H1 (cell line): ENCODE data around the gene PC. TPM values are rescaled to one million over a fixed set of nuclear protein-coding genes. Genes with fewer than 3 reads are reported as not detected.

Experiments used
- CTCF ChIA-PET: fragments of 300-600 bp; sonication (Branson Sonifier 250); formaldehyde crosslinking; loops from one replicate; lab custom pipeline; 2021; ENCODE audit not compliant: partially characterized antibody; lab: Charles Lee
- POLR2A ChIA-PET: fragments of 300-600 bp; sonication (Branson Sonifier 250); formaldehyde crosslinking; loops from one replicate; lab custom pipeline; 2021; ENCODE audit warnings: inconsistent platforms; ENCODE audit not compliant: partially characterized antibody; lab: Charles Lee
- DNase-seq, 2 experiments: peaks; one replicate each; pipeline versions ENCODE4 v3.0.0 to v3.0.0-alpha.2; 2010 to 2022; ENCODE audit warnings: low spot score in 2 of 2, low read depth in 1 of 2, mixed read lengths in 1 of 2
- FAIRE-seq: peaks from 2 replicates; lab custom pipeline; 2011; peaks lifted over from hg19 to GRCh38; lab: Jason Lieb, UNC
- H2AFZ ChIP-seq: 2 replicates; pipeline ENCODE4 v1.8.1; 2012; ENCODE audit warnings: low read length, inconsistent platforms
- H2AK5ac ChIP-seq: 2 replicates; pipeline ENCODE4 v1.6.1; 2013; ENCODE audit warnings: low read depth, low read length
- H2BK120ac ChIP-seq: replicated peaks from 2 replicates; pipeline ENCODE3; 2013; ENCODE audit warnings: low read depth, low read length, inconsistent platforms
- H2BK12ac ChIP-seq: 2 replicates; pipeline ENCODE4 v1.6.1; 2013; ENCODE audit warnings: low read depth, low read length
- H2BK15ac ChIP-seq: 2 replicates; pipeline ENCODE4 v1.6.1; 2013; ENCODE audit warnings: low read length
- H2BK20ac ChIP-seq: 2 replicates; pipeline ENCODE4 v1.6.1; 2013; ENCODE audit warnings: low read length
- H2BK5ac ChIP-seq: 2 replicates; pipeline ENCODE4 v1.6.1; 2013; ENCODE audit warnings: low read depth, low read length
- H3K14ac ChIP-seq: 2 replicates; pipeline ENCODE4 v1.6.1; 2013; ENCODE audit warnings: inconsistent platforms; ENCODE audit not compliant: insufficient read length
- H3K18ac ChIP-seq: 2 replicates; pipeline ENCODE4 v1.6.1; 2013; ENCODE audit warnings: low read length; ENCODE audit errors: extremely low read depth
- H3K23ac ChIP-seq: 2 replicates; pipeline ENCODE4 v1.6.1; 2013; ENCODE audit warnings: inconsistent platforms; ENCODE audit not compliant: insufficient read length
- H3K23me2 ChIP-seq: 2 replicates; pipeline ENCODE4 v1.6.1; 2013; ENCODE audit warnings: low read depth, low read length
- H3K27ac ChIP-seq: 2 replicates; pipeline ENCODE4 v1.6.1; 2011; ENCODE audit warnings: low read depth, low read length, inconsistent platforms
- H3K27me3 ChIP-seq, 4 experiments: replicated peaks in 1 of 4; 1 replicate in 1 of 4; 2 replicates in 3 of 4; pipeline versions ENCODE4 v1.6.1 to v1.8.1; 2011 to 2013; ENCODE audit warnings: low read length in 3 of 4, mild to moderate bottlenecking in 3 of 4, inconsistent platforms in 2 of 4, mixed read lengths in 2 of 4, moderate library complexity in 1 of 4; ENCODE audit not compliant: control insufficient read depth in 3 of 4, insufficient read depth in 3 of 4; ENCODE audit errors: extremely low read depth in 1 of 4
- H3K36me3 ChIP-seq, 4 experiments: 2 replicates each; pipeline versions ENCODE4 v1.6.1 to v1.8.1; 2011 to 2013; ENCODE audit warnings: mild to moderate bottlenecking in 4 of 4, low read length in 3 of 4, moderate library complexity in 2 of 4, control low read depth in 1 of 4, inconsistent platforms in 1 of 4; ENCODE audit not compliant: insufficient read depth in 4 of 4, control insufficient read depth in 2 of 4
- H3K4ac ChIP-seq: replicated peaks from 2 replicates; pipeline ENCODE3; 2013; ENCODE audit warnings: low read length, low read depth, mixed read lengths, inconsistent platforms; ENCODE audit not compliant: insufficient read length
- H3K4me1 ChIP-seq, 4 experiments: replicated peaks in 1 of 4; 1 replicate in 1 of 4; 2 replicates in 3 of 4; pipeline versions ENCODE4 v1.6.1 to v1.8.1; 2011 to 2013; ENCODE audit warnings: low read length in 3 of 4, inconsistent platforms in 2 of 4, mixed read lengths in 1 of 4; ENCODE audit not compliant: insufficient read depth in 4 of 4, control insufficient read depth in 3 of 4
- H3K4me2 ChIP-seq, 2 experiments: 2 replicates each; pipeline versions ENCODE4 v1.6.1 to v1.8.1; 2011 to 2013; ENCODE audit warnings: low read depth in 2 of 2, low read length in 2 of 2, control low read depth in 1 of 2, inconsistent platforms in 1 of 2, mild to moderate bottlenecking in 1 of 2; ENCODE audit not compliant: insufficient read depth in 1 of 2
- H3K4me3 ChIP-seq, 4 experiments: fragments of 200-600, 300-600 bp in 1 of 4; sonication (generic), shearing (Covaris generic), sonication (Bioruptor Twin) in 1 of 4; 2 replicates each; pipeline versions ENCODE4 v1.5.1 to v1.8.1; 2011 to 2016; ENCODE audit warnings: low read length in 4 of 4, low read depth in 3 of 4, control low read depth in 2 of 4, inconsistent platforms in 2 of 4, mild to moderate bottlenecking in 2 of 4, mixed read lengths in 1 of 4, moderate library complexity in 1 of 4; ENCODE audit not compliant: insufficient read depth in 2 of 4; ENCODE audit errors: extremely low read depth in 1 of 4
- H3K56ac ChIP-seq: replicated peaks from 2 replicates; pipeline ENCODE3; 2013; ENCODE audit warnings: low read depth, mild to moderate bottlenecking, mixed read lengths, low read length, inconsistent platforms; ENCODE audit not compliant: insufficient read length
- H3K79me1 ChIP-seq: 2 replicates; pipeline ENCODE4 v1.6.1; 2013; ENCODE audit warnings: low read depth, low read length, control low read depth
- H3K79me2 ChIP-seq, 2 experiments: 2 replicates each; pipeline versions ENCODE4 v1.6.1 to v1.8.1; 2012 to 2013; ENCODE audit warnings: low read length in 2 of 2, mild to moderate bottlenecking in 2 of 2, inconsistent platforms in 1 of 2; ENCODE audit not compliant: insufficient read depth in 2 of 2, control insufficient read depth in 1 of 2
- H3K9ac ChIP-seq, 4 experiments: replicated peaks in 1 of 4; 1 replicate in 1 of 4; 2 replicates in 3 of 4; pipeline versions ENCODE4 v1.6.1 to v1.8.1; 2011 to 2013; ENCODE audit warnings: low read depth in 3 of 4, low read length in 3 of 4, control low read depth in 2 of 4, mild to moderate bottlenecking in 2 of 4, moderate library complexity in 2 of 4, inconsistent platforms in 1 of 4; ENCODE audit errors: extremely low read depth in 1 of 4
- H3K9me3 ChIP-seq, 2 experiments: 2 replicates each; pipeline versions ENCODE4 v1.6.1 to v1.8.1; 2012 to 2013; ENCODE audit warnings: mild to moderate bottlenecking in 2 of 2, moderate library complexity in 2 of 2, control low read depth in 1 of 2, inconsistent platforms in 1 of 2, low read depth in 1 of 2, low read length in 1 of 2, mixed read lengths in 1 of 2; ENCODE audit not compliant: insufficient read depth in 2 of 2
- H4K20me1 ChIP-seq, 2 experiments: replicated peaks in 1 of 2; 2 replicates each; pipeline versions ENCODE3 to v1.8.1; 2011 to 2013; ENCODE audit warnings: inconsistent platforms in 2 of 2, low read length in 2 of 2, mild to moderate bottlenecking in 1 of 2; ENCODE audit not compliant: insufficient read depth in 2 of 2, control insufficient read depth in 1 of 2
- H4K5ac ChIP-seq: 2 replicates; pipeline ENCODE4 v1.6.1; 2013; ENCODE audit warnings: low read length, low read depth, mixed read lengths, inconsistent platforms; ENCODE audit not compliant: insufficient read length
- H4K8ac ChIP-seq: 2 replicates; pipeline ENCODE4 v1.8.0; 2013; ENCODE audit warnings: mild to moderate bottlenecking, moderate library complexity, low read length, inconsistent platforms; ENCODE audit not compliant: insufficient read depth; ENCODE audit errors: extremely low read depth
- H4K91ac ChIP-seq: replicated peaks from 2 replicates; pipeline ENCODE3; 2013; ENCODE audit warnings: low read length, mixed read lengths, inconsistent platforms; ENCODE audit not compliant: insufficient read length
- EP300 ChIP-seq, 2 experiments: IDR thresholded peaks; 1 replicate in 1 of 2; 2 replicates in 1 of 2; pipeline ENCODE4 v1.6.1; 2011 to 2012; ENCODE audit warnings: low read depth in 2 of 2, low read length in 2 of 2, mild to moderate bottlenecking in 2 of 2, borderline replicate concordance in 1 of 2, inconsistent platforms in 1 of 2, moderate library complexity in 1 of 2
- KDM1A ChIP-seq: fragments of 200-600, 300-600 bp; sonication (generic); IDR thresholded peaks from 2 replicates; pipeline ENCODE4 v1.7.1; 2016; ENCODE audit warnings: mild to moderate bottlenecking, low read length, borderline replicate concordance
- TEAD4 ChIP-seq: IDR thresholded peaks from 2 replicates; pipeline ENCODE4 v1.6.1; 2012; ENCODE audit warnings: low read depth, low read length, inconsistent platforms, mixed read lengths
- WGBS, 2 experiments: shearing (Covaris generic) in 1 of 2; methylation state at CpG; one replicate each; pipeline versions ENCODE4 v1.1.6 to v1.1.7; 2013 to 2015; ENCODE audit warnings: low lambda C conversion rate in 2 of 2, mixed read lengths in 2 of 2, inconsistent platforms in 1 of 2, low coverage in 1 of 2, missing lambda C conversion rate in 1 of 2; ENCODE audit not compliant: insufficient replicate concordance in 2 of 2, insufficient coverage in 1 of 2, insufficient read length in 1 of 2; ENCODE audit errors: extremely low coverage in 1 of 2, missing lambda C conversion rate in 1 of 2; 5-methylcytosine and 5-hydroxymethylcytosine counted together
- polyA plus RNA-seq, 7 experiments: library from polyadenylated mRNA; depleted of rRNA in 3 of 7; stranded (reverse) in 5 of 7; unstranded in 2 of 7; fragments of >200 nt in 5 of 7; fragments of 200-250 nt in 2 of 7; gene quantifications; 1 replicate in 5 of 7; 2 replicates in 1 of 7; 4 replicates in 1 of 7; pipeline versions ENCODE4 v1.2.1 to v1.2.3, GENCODE V29; 2011 to 2013; ENCODE audit warnings: missing spikeins in 2 of 7, mixed read lengths in 2 of 7
- total RNA-seq: library from RNA; stranded (reverse); fragmentation: NEBNext Ultra II Directional; extraction: Animal tissue kit (Norgen Biotek cat#: 25700); gene quantifications from 2 replicates; pipeline ENCODE4 v1.2.1, GENCODE V29; 2021

Gene PC
- total and polyA plus RNA-seq, 2 of the 8 experiments (the other 6 are each of a cell fraction or from before 2014, with no cell fraction given): 11.5 to 27.5 TPM

DNA sequence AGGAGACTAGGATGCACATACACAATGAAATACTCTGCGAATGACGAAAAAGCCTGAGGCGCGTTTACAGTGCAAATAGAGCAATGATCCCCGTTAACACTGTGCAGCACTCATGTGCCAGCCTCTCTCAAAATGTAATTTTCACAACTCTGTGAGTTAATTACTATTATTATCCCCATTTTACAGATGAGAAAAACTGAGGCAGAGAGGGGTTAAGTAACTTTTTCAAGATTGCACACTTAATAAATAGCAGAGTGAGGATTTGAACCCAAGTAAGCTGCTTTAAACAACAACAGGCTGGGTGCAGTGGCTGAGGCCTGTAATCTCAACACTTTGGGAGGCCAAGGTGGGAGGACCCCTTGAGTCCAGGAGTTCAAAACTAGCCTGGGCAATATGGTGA, 43.1 kb upstream of the PC start:
- Histone ChIP-seq H2BK5ac (no peak overlapping the region), H3K27ac (no peak overlapping the region), H3K23ac (no peak overlapping the region), H4K20me1 (no peaks in the 10 kb centered on the region), H2BK15ac (no peak overlapping the region), H2AFZ (no peak overlapping the region), H4K91ac (no peak overlapping the region), H3K18ac (no peak overlapping the region), H3K14ac (no peak overlapping the region), H2BK12ac (no peak overlapping the region), H3K4me2 (no peak overlapping the region; a peak in 1 of 4 replicates), H3K27me3 (no peaks in the 10 kb centered on the region), H3K4me1 (peaks cover 7 to 12% (median 9%) of the 10 kb centered on the region in 4 experiments), H3K4me3 (no peak overlapping the region), H2AK5ac (no peak overlapping the region), H3K9me3 (no peaks in the 10 kb centered on the region), H3K79me2 (no peaks in the 10 kb centered on the region), H2BK120ac (no peak overlapping the region), H2BK20ac (0 out of 2 replicates have a peak overlapping the region, but pooled peaks have one; percentile 86), H3K4ac (no peak overlapping the region), H3K9ac (no peak overlapping the region), H3K79me1 (no peaks in the 10 kb centered on the region), H4K5ac (no peak overlapping the region), H4K8ac (no peak overlapping the region), H3K23me2 (peaks cover 3% of the 10 kb centered on the region; the same call in 1 of the 2 replicates), H3K56ac (no peak overlapping the region)
- no peak for DNase-seq
- no peak for FAIRE-seq
- ChIA-PET CTCF (interaction anchor here (0.8 to 3.6 kb wide), 5 partner anchors 9 to 52 kb away, joined by 3 to 9 read pairs (median 5); no protein-coding TSS in a partner anchor), POLR2A (interaction anchor here (0.8 to 1.7 kb wide), 5 partner anchors 12 to 158 kb away, joined by 3 to 7 read pairs (median 4); partner anchors contain the start of gene RCE1)
- 95% methylated on average over 5 of the region's 5 CpGs; no CpG with 5 or more reads in 1 of the 2 experiments for WGBS, 2 experiments
- TF ChIP-seq TEAD4: no peak
- peak; percentile 34; the same call in 1 of the 2 replicates for TF ChIP-seq KDM1A
- no peak for TF ChIP-seq EP300 (IDR thresholded peaks at IDR 0.05; ENCODE audit: borderline replicate concordance in 1 of 2, low read depth in 2 of 2, low read length in 2 of 2)
- TF ChIP-seq, all 59 proteins: peak for 1
- H3K36me3 ChIP-seq: no peaks in the 10 kb centered on the region
